HepG2 (cell line): Measurements from ENCODE around the gene TBL3. TPM values are rescaled to one million over a fixed set of nuclear protein-coding genes. Genes with fewer than 3 reads are reported as not detected.
A peak's percentile ranks its signal among the peaks of the same experiment; 100 is the strongest.

Experiments
- ATAC-seq: fragments of 200-7000 bp; cut with Tn5 transposase; 3 replicates; pipeline ENCODE4 v1.9.1; 2020; ENCODE audit warnings: mild to moderate bottlenecking, moderate library complexity
- BruUV-seq: library from RNA; stranded (reverse); fragments of 400-500 nt; replicated peaks from 2 replicates; lab custom pipeline; 2021; lab: Mats Ljungman, UMichigan
- CTCF ChIA-PET: fragments of 300-600 bp; formaldehyde crosslinking; extraction: SDS; loops from one replicate; lab custom pipeline; 2021; ENCODE audit warnings: low total read pairs, inconsistent platforms, low intra/inter-chr PET ratio; lab: Yijun Ruan, JAX
- POLR2A ChIA-PET: fragments of 350-600 bp; sonication (Branson Sonifier 250); formaldehyde crosslinking; loops from one replicate; lab custom pipeline; 2020; ENCODE audit warnings: antibody characterized with exemption, inconsistent platforms; lab: Yijun Ruan, JAX
- DNase-seq: peaks from one replicate; pipeline ENCODE4 v3.0.0-alpha.2; 2015; ENCODE audit warnings: low spot score
- FAIRE-seq: peaks from 3 replicates; lab custom pipeline; 2011; peaks lifted over from hg19 to GRCh38; lab: Jason Lieb, UNC
- H2AFZ ChIP-seq: one replicate; pipeline ENCODE4 v1.6.1; 2011; ENCODE audit warnings: low read length, inconsistent platforms
- H3K27ac ChIP-seq: fragments of 300-600 bp; 3 replicates; pipeline ENCODE4 v1.8.0; 2011; ENCODE audit warnings: mixed run types, mild to moderate bottlenecking, mixed read lengths, low read length, inconsistent platforms; ENCODE audit not compliant: insufficient read depth; ENCODE audit errors: extremely low read length
- H3K27me3 ChIP-seq, 2 experiments: fragments of 200-600 bp in 1 of 2; 2 replicates in 1 of 2; 3 replicates in 1 of 2; pipeline versions ENCODE4 v1.6.0 to v1.8.0; 2011; ENCODE audit warnings: low read length in 2 of 2, mild to moderate bottlenecking in 2 of 2, moderate library complexity in 2 of 2, inconsistent platforms in 1 of 2; ENCODE audit not compliant: insufficient read depth in 2 of 2, control insufficient read depth in 1 of 2
- H3K36me3 ChIP-seq, 2 experiments: fragments of 200-600 bp in 1 of 2; replicated peaks in 1 of 2; 2 replicates in 1 of 2; 3 replicates in 1 of 2; pipeline versions ENCODE4 v1.5.1 to v1.8.0; 2011; ENCODE audit warnings: low read length in 2 of 2, inconsistent platforms in 1 of 2; ENCODE audit not compliant: insufficient read depth in 2 of 2, control insufficient read depth in 1 of 2
- H3K4me1 ChIP-seq: 2 replicates; pipeline ENCODE4 v1.5.1; 2012; ENCODE audit warnings: low read length, inconsistent platforms; ENCODE audit not compliant: insufficient read depth
- H3K4me2 ChIP-seq: 2 replicates; pipeline ENCODE4 v1.6.0; 2011; ENCODE audit warnings: low read depth, low read length, inconsistent platforms
- H3K4me3 ChIP-seq, 3 experiments: fragments of 200-600 bp in 1 of 3; sonication (generic), shearing (Covaris generic) in 1 of 3; replicated peaks in 1 of 3; 2 replicates each; pipeline ENCODE4 v1.5.1; 2011 to 2016; ENCODE audit warnings: low read length in 3 of 3, inconsistent platforms in 2 of 3, low read depth in 2 of 3, mild to moderate bottlenecking in 2 of 3, control low read depth in 1 of 3, mixed read lengths in 1 of 3; ENCODE audit not compliant: insufficient read depth in 1 of 3
- H3K79me2 ChIP-seq: one replicate; pipeline ENCODE4 v1.6.1; 2011; ENCODE audit warnings: low read length, inconsistent platforms; ENCODE audit not compliant: insufficient read depth
- H3K9ac ChIP-seq: 2 replicates; pipeline ENCODE4 v1.6.0; 2011; ENCODE audit warnings: mild to moderate bottlenecking, low read depth, low read length, inconsistent platforms; ENCODE audit not compliant: insufficient read depth
- H3K9me3 ChIP-seq: 2 replicates; pipeline ENCODE4 v1.5.1; 2012; ENCODE audit warnings: mild to moderate bottlenecking, low read length
- H4K20me1 ChIP-seq: 2 replicates; pipeline ENCODE4 v1.6.0; 2011; ENCODE audit warnings: inconsistent platforms, mild to moderate bottlenecking, low read length, moderate library complexity; ENCODE audit not compliant: insufficient read depth
- MAZ ChIP-seq, 2 experiments: sonication (generic) in 1 of 2; formaldehyde crosslinking in 1 of 2; IDR thresholded peaks; 2 replicates each; pipeline versions ENCODE4 v1.5.0 to v1.6.1; 2012 to 2020; ENCODE audit warnings: low read depth in 2 of 2, mild to moderate bottlenecking in 2 of 2, borderline replicate concordance in 1 of 2, improper control_type of control experiment in 1 of 2, low read length in 1 of 2, missing genetic modification reagents in 1 of 2, moderate library complexity in 1 of 2
- NCOR1 ChIP-seq: fragments of 200-600 bp; sonication (generic); IDR thresholded peaks from 2 replicates; pipeline ENCODE4 v1.7.0; 2017; ENCODE audit warnings: antibody characterized with exemption, low read length, borderline replicate concordance
- POLR2A ChIP-seq, 2 experiments: IDR thresholded peaks; 2 replicates each; pipeline ENCODE4 v1.6.1; 2011; ENCODE audit warnings: low read depth in 2 of 2, low read length in 2 of 2, mild to moderate bottlenecking in 1 of 2, moderate library complexity in 1 of 2; ENCODE audit not compliant: insufficient read depth in 1 of 2
- RARA ChIP-seq: IDR thresholded peaks from 2 replicates; pipeline ENCODE4 v1.6.1; 2016; ENCODE audit warnings: missing genetic modification reagents, missing compliant biosample characterization
- SRSF1 ChIP-seq: fragments of 200-400 bp; formaldehyde crosslinking; optimal IDR thresholded peaks from 2 replicates; pipeline ENCODE3; 2017; ENCODE audit warnings: mild to moderate bottlenecking, low read depth, low read length, moderate library complexity
- UBTF ChIP-seq: sonication (generic); formaldehyde crosslinking; IDR thresholded peaks from 2 replicates; pipeline ENCODE4 v1.4.0; 2020; ENCODE audit warnings: mild to moderate bottlenecking, missing genetic modification reagents
- ZNF33A ChIP-seq: sonication (generic); formaldehyde crosslinking; IDR thresholded peaks from 2 replicates; pipeline ENCODE4 v1.5.1; 2020; ENCODE audit warnings: missing genetic modification reagents, mild to moderate bottlenecking, moderate library complexity, borderline replicate concordance
- ZNF710 ChIP-seq: sonication (generic); formaldehyde crosslinking; IDR thresholded peaks from 2 replicates; pipeline ENCODE4 v1.5.0; 2020; ENCODE audit warnings: mild to moderate bottlenecking, missing genetic modification reagents, borderline replicate concordance
- ZNF770 ChIP-seq: sonication (generic); formaldehyde crosslinking; IDR thresholded peaks from 2 replicates; pipeline ENCODE4 v1.5.0; 2020; ENCODE audit warnings: mild to moderate bottlenecking, missing genetic modification reagents
- WGBS: methylation state at CpG from one replicate; pipeline ENCODE4 v1.1.6; 2017; ENCODE audit warnings: low lambda C conversion rate; 5-methylcytosine and 5-hydroxymethylcytosine counted together
- in situ Hi-C: cut with HindIII; loops from 2 replicates; pipeline ENCODE4 v1.10.0; 2017; ENCODE audit warnings: low pct_unique_long_range_greater_than_20kb; ENCODE audit not compliant: extremely low pct_ligation_motif_present
- intact Hi-C: fragments of 100-400 bp; cut with micrococcal nuclease; formaldehyde crosslinking; loops from one replicate; pipeline ENCODE4 v1.10.0; 2022; ENCODE audit not compliant: unreplicated experiment
- polyA plus RNA-seq, 8 experiments: library from polyadenylated mRNA; depleted of rRNA in 3 of 8; stranded (reverse) in 7 of 8; unstranded in 1 of 8; fragments of >200 nt; fragmentation: Illumina TruSeq in 4 of 8; extraction: Trizol in 4 of 8; gene quantifications; 2 replicates each; pipeline versions ENCODE4 v1.2.1 to v1.2.3, GENCODE V29; 2011 to 2016; ENCODE audit warnings: low read depth in 4 of 8, missing spikeins in 1 of 8, mixed read lengths in 1 of 8; ENCODE audit not compliant: insufficient read depth in 1 of 8
- total RNA-seq, 5 experiments: library from RNA; depleted of rRNA; stranded (reverse); fragments of >200 nt; fragmentation: Illumina TruSeq; extraction: Trizol; gene quantifications; 2 replicates each; pipeline ENCODE4 v1.2.3, GENCODE V29; 2016; ENCODE audit warnings: low read depth in 1 of 5
- TF ChIP-seq, protein P1 (sequence below): sonication (generic); formaldehyde crosslinking; IDR thresholded peaks from 2 replicates; pipeline ENCODE4 v1.5.0; 2020; ENCODE audit warnings: mild to moderate bottlenecking, missing genetic modification reagents

Gene TBL3
- total and polyA plus RNA-seq, 2 of the 13 experiments (the other 11 are each of a cell fraction or from before 2014, with no cell fraction given): 16.8 to 38.0 TPM

DNA sequence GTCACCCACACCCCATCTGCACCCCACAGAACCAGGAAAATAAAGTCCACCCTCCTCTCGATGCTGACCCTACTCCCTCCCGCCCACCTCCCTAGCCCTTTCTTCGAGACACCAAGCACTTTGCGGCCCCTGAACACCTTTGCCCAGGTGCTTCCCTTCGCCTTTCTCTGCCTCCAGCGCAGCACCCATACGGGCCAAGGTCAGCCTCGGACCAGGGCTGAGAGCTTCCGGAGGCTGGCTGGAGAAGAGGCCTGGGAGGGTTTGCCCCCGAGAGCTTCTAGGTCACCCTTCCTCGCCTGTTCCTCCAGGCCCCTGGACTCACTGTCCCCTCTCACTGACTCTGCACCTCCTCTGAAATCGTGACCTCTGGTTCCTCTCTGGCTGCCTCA lies 52.2 kb downstream of the TBL3 start:
- Histone ChIP-seq H3K27ac (no peak overlapping the region), H3K36me3 (no peaks in the 10 kb centered on the region), H3K4me2 (peak overlapping the region; percentile 75), H3K4me3 (peak overlapping the region; percentile 42 to 68 (median 49)), H3K4me1 (peaks cover 76% of the 10 kb centered on the region), H3K27me3 (peaks cover 3 to 27% of the 10 kb centered on the region in 2 experiments; a peak in 4 of 5 replicates), H4K20me1 (0 out of 2 replicates have a peak, but pooled peaks cover 7% of the 10 kb centered on the region), H3K9me3 (no peaks in the 10 kb centered on the region), H3K79me2 (peaks cover 3% of the 10 kb centered on the region), H3K9ac (peak overlapping the region; percentile 58; the same call in 1 of the 2 replicates), H2AFZ (peak overlapping the region; percentile 54)
- FAIRE-seq (no peak), ATAC-seq (no peak), DNase-seq (no peak)
- ChIA-PET POLR2A (interaction anchor here (1.0 to 6.2 kb wide), 8 partner anchors 9 to 131 kb away, joined by 3 to 62 read pairs (median 6); partner anchors contain the start of genes NTHL1, RPS2, TRAF7 and TSC2), CTCF (interaction anchor here (1.8 to 1.9 kb wide), 2 partner anchors 23 to 32 kb away, joined by 7 to 15 read pairs; partner anchors contain the start of genes NTHL1 and TSC2)
- no TSS peak for BruUV-seq
- intact Hi-C loops (no loop called here), in situ Hi-C loops (loop anchor here (5.0 kb wide), 3 partner anchors 33 to 123 kb away; partner anchors contain the start of gene RAB26)
- 16% methylated on average over 12 of the region's 12 CpGs for WGBS
- TF ChIP-seq MAZ (IDR thresholded peaks at IDR 0.05; ENCODE audit: borderline replicate concordance, low read depth, low read length): 0 out of 2 replicates have a peak, but pooled peaks have one; percentile 9
- TF ChIP-seq MAZ (CRISPR knock-in tag; IDR thresholded peaks at IDR 0.05; ENCODE audit: low read depth): no peak
- peak; percentile 33 for TF ChIP-seq SRSF1
- peak; percentile 25; the same call in 1 of the 2 replicates for TF ChIP-seq RARA (CRISPR knock-in tag)
- peak; percentile 42; the same call in 1 of the 2 replicates for TF ChIP-seq UBTF
- TF ChIP-seq ZNF710: 0 out of 2 replicates have a peak, but pooled peaks have one; percentile 8
- TF ChIP-seq POLR2A (IDR thresholded peaks at IDR 0.05; ENCODE audit: insufficient read depth in 1 of 2, low read depth in 2 of 2, low read length in 2 of 2): no peak
- no peak for TF ChIP-seq ZNF33A (CRISPR knock-in tag)
- TF ChIP-seq, protein P1, sequence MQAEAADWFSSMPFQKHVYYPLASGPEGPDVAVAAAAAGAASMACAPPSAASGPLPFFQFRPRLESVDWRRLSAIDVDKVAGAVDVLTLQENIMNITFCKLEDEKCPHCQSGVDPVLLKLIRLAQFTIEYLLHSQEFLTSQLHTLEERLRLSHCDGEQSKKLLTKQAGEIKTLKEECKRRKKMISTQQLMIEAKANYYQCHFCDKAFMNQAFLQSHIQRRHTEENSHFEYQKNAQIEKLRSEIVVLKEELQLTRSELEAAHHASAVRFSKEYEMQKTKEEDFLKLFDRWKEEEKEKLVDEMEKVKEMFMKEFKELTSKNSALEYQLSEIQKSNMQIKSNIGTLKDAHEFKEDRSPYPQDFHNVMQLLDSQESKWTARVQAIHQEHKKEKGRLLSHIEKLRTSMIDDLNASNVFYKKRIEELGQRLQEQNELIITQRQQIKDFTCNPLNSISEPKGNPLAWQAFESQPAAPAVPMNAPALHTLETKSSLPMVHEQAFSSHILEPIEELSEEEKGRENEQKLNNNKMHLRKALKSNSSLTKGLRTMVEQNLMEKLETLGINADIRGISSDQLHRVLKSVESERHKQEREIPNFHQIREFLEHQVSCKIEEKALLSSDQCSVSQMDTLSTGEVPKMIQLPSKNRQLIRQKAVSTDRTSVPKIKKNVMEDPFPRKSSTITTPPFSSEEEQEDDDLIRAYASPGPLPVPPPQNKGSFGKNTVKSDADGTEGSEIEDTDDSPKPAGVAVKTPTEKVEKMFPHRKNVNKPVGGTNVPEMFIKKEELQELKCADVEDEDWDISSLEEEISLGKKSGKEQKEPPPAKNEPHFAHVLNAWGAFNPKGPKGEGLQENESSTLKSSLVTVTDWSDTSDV (CRISPR knock-in tag): no peak
- TF ChIP-seq ZNF770 (CRISPR knock-in tag): peak; percentile 66; the same call in 1 of the 2 replicates
- TF ChIP-seq NCOR1: no peak
